Activated gamma-delta T cell treated with Interleukin-2 at 50 U/mL for 16 hours (primary cell): ENCODE results near the gene FGF6.
"Not testable (repeated sequence)": the region's sequence is repeated elsewhere in the genome, so short reads cannot be mapped to it uniquely, and the experiment has no call there.

ENCODE experiments used
- DNase-seq: peaks from one replicate; pipeline ENCODE4 v3.0.0-alpha.2; 2020

The FGF6 gene

DNA sequence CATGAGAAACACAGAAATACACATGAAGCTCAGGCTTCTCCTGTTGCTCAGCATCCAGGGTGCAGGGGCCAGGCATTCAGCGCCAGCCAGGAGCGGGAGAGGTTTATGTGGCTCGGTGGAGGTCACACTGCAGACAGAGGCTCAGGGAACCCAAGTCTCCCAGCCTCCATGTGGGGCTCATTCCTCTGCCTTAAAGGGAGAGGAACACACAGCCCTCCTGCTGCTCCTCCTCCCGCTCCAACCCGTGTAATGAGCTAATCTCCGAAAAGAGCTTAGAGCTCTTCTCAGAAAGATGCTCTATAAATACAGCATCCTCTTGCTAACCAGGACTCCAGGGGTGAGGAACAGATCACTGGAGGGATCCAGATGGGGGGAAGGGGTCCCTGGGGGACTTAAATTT is 28.2 kb downstream of the FGF6 start:
- no peak for DNase-seq

DNA sequence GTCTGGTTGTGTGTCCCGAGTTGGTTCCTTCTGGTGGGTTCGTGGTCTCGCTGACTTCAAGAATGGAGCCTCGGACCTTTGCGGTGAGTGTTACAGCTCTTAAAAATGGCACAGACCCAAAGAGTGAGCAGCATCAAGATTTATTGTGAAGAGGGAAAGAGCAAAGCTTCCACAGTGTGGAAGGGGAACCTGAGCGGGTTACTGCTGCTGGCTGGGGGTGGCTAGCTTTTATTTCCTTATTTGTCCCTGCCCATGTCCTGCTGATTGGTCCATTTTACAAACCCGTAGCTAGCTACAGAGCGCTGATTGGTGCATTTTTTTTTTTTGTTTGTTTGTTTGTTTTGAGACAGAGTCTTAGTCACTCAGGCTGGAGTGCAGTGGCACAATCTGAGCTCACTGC is 29.3 kb downstream of the FGF6 start:
- DNase-seq, result no peak

DNA sequence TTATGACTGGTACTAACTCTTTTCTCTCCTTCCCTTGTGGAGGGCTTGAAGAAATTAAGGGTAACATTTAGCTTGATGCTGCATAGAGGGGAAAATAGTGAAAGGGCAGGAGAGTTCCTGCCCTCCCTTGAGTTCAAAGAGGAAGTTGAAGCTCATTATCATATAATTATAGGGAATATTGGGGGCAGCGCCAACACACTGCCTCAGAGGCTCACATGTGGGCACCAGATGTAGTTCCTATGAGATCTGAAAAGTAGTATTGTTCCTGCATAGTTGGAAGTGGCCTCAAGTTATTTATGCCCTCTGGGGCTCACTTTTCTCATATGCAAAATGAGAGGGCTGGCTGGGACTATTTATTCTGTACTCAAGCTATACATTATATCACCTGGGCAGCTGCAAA is 33.1 kb downstream of the FGF6 start:
- no peak for DNase-seq

DNA sequence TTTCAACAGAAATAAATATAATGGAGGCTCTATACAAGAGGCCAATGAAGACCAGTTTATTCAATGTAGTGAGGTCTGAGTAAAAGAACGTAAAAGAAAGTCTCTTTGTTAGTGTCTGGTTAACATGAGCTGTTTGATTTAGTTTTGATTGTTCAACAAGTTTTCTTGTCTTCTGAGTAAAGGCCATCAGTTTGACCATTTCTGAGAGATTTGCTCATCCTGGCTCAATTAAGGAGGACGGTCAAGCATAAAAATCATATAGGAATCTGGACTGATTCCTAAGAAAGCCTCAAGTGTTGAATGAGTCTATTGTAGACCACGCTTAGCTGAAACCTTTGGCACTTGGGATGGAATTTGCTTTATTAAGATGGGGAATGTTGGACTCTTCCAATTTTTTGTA is 33.6 kb downstream of the FGF6 start:
- no peak for DNase-seq

DNA sequence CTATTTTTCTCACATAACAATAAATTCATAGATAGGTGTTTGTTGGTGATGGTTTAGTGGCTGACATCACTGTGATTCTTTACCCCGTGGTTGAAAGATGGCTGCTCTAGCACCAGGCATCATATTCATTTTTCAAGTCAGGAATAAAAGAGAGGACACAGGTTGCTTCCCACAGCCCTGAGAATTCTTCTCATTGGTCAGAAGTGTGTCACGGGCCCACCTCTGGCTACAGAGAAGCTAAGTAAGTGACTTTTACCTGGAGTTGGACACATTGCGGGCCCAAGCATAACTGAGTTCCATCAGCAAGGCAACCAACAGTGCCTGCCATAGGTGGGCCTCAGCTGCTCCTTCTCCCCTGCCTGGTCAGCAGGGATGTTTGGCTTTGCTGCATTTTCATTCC is 38.5 kb downstream of the FGF6 start:
- no peak for DNase-seq

DNA sequence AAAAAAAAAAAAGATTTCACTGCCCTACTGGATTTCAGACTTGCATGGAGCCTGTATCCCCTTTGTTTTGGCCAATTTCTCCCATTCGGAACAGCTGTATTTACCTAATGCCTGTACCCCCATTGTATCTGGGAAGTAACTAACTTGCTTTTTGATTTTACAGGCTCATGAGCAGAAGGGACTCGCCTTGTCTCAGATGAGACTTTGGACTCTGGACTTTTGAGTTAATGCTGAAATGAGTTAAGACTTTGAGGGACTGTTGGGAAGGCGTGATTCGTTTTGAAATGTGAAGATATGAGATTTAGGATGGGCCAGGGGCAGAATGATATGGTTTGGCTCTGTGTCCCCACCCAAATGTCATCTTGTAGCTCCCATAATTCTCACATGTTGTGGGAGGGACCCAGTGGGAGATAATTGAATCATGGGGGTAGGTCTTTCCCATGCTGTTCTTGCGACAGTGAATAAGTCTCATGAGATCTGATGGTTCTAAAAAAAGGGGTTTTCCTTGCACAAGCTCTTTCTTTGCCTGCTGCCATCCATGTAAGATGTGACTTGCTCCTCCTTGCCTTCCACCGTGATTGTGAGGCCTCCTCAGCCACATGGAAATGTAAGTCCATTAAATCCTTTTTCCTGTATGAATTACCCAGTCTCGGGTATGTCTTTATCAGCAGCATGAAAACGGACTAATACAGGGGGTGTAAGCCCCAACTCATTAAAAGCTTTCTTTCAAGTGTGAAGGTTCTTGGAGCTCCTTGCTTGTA is 40.6 kb downstream of the FGF6 start:
- not testable (repeated sequence) for DNase-seq

DNA sequence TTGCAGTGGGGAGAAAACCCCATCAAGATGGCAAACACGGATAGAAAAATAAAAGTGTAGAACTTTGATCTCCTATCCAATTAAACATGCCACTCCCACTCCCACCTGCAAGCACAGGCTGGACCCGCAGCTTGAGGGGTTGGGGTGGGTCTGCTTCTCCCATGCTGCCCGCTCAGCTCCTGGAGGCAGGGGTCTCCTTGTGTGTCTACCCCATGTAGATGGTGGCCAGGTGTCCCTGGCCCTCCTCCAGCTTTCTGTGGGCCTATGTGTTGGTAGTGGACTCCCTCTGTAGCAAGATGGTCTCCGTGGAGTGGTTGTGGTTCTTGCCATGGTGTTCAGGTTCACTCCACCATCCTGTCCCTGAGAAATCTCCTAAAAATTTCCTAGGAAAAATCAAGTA is 42.6 kb downstream of the FGF6 start:
- DNase-seq, result no peak

DNA sequence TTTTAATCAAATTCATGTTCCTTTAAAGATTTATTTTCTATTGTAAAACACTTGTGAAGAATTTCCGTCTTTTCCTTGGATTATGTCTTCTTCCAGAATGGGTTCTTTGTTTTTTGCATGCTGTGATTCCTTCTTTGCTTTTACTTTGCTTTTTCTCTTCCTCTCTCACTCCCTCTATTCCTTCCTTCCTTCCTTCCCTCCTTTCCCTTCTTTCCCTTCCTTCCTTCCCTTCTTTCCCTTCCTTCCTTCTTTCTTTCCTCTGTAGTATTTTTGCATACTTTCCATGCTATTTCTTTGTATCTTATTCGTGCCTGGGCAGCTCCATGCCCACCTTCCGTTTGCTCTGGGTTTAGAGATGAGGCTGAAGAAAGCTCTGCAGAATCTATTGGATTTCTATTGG is 44.5 kb downstream of the FGF6 start:
- no peak for DNase-seq

DNA sequence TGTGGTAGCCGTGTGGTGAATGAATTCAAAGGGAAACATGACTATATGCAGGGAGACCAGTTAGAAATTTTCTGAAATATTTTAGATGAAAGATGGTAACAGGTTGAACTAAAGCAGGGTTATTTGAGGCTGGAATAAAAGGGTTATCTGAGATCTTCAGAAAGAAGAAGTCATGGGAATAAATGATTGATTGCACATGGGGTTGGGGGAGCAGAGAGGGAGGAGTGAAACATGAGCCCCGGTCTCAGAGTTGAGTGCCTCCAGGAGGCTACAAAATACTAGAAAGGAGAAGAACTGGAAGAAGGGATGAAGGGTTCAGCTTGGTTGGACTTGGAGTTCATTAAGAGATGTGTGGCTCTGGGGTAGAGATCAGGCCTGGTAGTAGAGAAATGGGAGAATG is 49.8 kb downstream of the FGF6 start:
- DNase-seq, result no peak

DNA sequence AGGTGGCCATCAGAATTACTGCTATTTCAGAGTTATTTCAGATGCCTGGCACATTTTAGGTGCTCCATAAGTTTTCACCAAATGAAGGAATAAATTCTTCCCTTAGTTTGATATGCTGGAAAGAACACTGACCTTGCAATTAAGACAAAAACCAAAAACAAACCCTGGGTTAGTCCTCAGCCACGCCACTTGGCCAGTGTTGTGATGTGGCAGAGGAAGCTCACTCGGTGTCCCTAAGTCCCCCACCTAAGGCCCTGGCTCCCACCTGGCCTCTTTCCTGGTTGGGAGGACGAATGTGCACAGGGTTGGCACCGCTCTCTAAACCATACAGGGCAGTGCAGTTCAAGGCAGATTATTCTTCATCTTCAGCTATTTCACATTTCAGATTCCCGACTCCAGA is 52.4 kb downstream of the FGF6 start:
- no peak for DNase-seq

DNA sequence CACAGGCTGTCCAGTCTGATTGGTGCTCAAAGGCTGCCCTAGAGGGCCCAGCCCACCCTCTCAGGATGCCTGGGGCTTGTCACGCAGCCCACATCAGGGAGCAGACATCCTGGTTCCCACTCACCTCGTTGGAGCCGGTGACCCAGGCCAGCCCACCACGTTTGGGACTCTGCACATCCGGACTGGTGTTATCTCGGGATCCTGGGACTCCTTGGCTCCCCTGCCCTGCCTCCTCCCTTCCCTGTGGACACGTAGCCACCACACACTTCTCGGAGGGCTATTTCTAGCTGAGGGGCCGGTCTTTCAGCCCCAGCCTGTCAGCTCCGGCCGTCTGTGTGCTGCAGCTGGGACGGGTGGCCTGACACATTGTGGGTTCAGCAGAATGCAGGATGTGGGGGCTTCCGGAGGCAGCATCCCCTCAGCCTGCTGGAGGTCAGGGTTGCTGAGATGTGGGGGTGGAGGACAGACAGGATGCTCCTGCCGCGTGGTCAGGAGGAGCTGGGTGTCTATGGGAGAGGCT is 53.3 kb downstream of the FGF6 start:
- DNase-seq, result no peak

DNA sequence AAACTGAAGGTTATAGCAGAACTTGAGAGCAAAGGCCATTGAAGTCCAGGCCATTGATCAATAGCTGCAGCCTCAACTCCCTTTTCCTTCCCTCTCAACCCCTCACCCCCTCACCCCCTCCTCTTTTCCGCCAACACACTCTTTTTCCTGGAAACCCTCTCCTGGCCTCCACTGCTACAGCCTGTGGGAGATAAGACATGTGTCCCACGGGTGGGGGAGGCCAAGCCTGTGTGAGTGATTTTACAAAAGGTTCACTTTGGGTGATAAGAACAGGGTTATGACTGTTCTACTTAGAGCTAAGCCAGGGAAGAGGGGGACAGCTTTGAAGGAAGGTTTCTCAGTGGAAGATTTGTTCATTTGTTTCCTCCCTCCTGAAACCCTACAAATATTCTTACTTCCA is 57.0 kb downstream of the FGF6 start:
- DNase-seq, result no peak

DNA sequence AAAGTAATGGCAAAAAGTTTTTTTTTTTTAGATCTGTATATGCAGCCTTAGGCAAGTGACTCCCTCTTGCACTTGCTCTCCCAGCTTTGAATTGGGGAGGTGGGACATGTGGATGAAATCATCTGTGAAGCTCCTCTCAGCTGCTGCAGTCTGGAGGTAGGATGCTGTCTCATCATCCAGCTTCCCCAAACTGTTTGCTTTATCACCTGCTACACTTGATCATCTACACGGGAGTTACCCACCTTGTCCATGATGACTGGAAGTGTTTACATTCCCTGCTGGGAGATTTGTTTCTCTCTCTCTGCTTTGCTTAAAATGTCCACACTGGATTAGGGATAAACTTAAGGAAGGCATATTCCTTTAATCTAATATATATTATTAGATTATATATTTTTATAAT is 57.6 kb downstream of the FGF6 start:
- no peak for DNase-seq

DNA sequence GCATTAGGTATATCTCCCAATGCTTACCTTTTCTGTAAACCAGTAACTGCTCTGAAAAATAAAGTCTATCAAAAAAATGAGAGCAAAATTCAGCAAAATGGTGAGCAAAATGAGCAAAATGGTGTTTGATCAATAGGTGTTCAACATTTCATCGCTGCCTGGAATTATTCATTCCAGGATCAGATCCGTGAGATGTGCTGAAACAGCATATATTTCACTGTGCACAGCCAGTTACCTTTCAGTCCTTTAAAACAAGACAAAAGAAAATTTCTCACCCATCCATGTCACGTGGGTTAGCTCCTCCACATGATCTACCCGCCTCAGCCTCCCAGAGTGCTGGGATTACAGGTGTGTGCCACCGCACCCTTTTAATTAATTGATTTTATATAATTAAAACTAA is 58.0 kb downstream of the FGF6 start:
- no peak for DNase-seq

DNA sequence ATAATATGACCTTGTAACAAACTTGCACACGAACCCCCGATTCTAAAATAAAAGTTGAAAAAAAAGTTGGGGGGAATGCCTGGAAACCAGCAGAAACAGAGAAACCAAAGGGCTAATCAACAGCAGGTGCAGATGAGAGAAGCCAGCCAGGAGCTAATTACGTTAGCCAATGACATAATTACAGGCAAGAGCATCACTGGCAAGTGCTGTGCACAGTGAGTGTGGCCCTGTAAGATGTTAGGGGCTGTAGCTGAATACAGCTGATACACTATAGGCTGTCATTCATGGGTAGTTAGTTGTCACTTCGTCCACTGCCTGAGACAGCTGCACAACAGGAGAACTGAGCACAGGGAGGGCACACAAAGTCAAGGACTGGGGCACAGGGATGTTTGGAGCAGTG is 58.8 kb downstream of the FGF6 start:
- DNase-seq, result no peak
